ENCODE data around the gene CTSD.

GRCh38 chr11:1812274-1812673 is 48.5 kb upstream of the CTSD start:
- TF ChIP-seq, protein P1, sequence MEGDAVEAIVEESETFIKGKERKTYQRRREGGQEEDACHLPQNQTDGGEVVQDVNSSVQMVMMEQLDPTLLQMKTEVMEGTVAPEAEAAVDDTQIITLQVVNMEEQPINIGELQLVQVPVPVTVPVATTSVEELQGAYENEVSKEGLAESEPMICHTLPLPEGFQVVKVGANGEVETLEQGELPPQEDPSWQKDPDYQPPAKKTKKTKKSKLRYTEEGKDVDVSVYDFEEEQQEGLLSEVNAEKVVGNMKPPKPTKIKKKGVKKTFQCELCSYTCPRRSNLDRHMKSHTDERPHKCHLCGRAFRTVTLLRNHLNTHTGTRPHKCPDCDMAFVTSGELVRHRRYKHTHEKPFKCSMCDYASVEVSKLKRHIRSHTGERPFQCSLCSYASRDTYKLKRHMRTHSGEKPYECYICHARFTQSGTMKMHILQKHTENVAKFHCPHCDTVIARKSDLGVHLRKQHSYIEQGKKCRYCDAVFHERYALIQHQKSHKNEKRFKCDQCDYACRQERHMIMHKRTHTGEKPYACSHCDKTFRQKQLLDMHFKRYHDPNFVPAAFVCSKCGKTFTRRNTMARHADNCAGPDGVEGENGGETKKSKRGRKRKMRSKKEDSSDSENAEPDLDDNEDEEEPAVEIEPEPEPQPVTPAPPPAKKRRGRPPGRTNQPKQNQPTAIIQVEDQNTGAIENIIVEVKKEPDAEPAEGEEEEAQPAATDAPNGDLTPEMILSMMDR (conservative IDR thresholded peaks at IDR 0.05; ENCODE audit: low read depth in 2 of 2) = no peak
- TF ChIP-seq EZH2phosphoT487 (IDR thresholded peaks at IDR 0.05; ENCODE audit: unreplicated experiment) (no peak), JUNB (IDR thresholded peaks at IDR 0.05; ENCODE audit: unreplicated experiment) (no peak)

All from GM23338 (cell line).